HCT116 (cell line): ENCODE results near the gene BNIP5. TPM values are rescaled to one million over a fixed set of nuclear protein-coding genes. Genes with fewer than 3 reads are reported as not detected.

Experiments used
- ATAC-seq: fragments of 200-7000 bp; cut with Tn5 transposase; 2 replicates; pipeline ENCODE4 v1.9.1; 2020; ENCODE audit warnings: mild to moderate bottlenecking, moderate library complexity
- BruUV-seq: library from RNA; stranded (reverse); fragments of 400-500 nt; replicated peaks from 2 replicates; lab custom pipeline; 2021; lab: Mats Ljungman, UMichigan
- CTCF ChIA-PET: fragments of 300-600 bp; sonication (Branson Sonifier 250); formaldehyde crosslinking; loops from one replicate; lab custom pipeline; 2021; ENCODE audit warnings: antibody characterized with exemption; lab: Charles Lee
- POLR2A ChIA-PET: fragments of 300-600, 350-600 bp; sonication (Branson Sonifier 250); formaldehyde crosslinking; loops from one replicate; lab custom pipeline; 2021; ENCODE audit warnings: antibody characterized with exemption; lab: Charles Lee
- RAD21 ChIA-PET, 2 experiments: fragments of 300-600 bp; sonication (Branson Sonifier 250); formaldehyde crosslinking; loops; one replicate each; lab custom pipeline; 2023; ENCODE audit warnings: low total read pairs in 2 of 2; ENCODE audit not compliant: uncharacterized antibody in 2 of 2, unreplicated experiment in 2 of 2, low non-redundant PET in 1 of 2; lab: Charles Lee
- DNase-seq: peaks from one replicate; pipeline ENCODE4 v3.0.0-alpha.2; 2010; ENCODE audit warnings: low read depth, low spot score
- H2AFZ ChIP-seq: fragments of 200-600 bp; shearing (Covaris generic), sonication (generic); 2 replicates; pipeline ENCODE4 v1.6.1; 2017; ENCODE audit warnings: low read depth, mixed run types, mixed read lengths, antibody characterized with exemption, low read length; ENCODE audit not compliant: poor library complexity, severe bottlenecking
- H3K27ac ChIP-seq: 2 replicates; pipeline ENCODE4 v1.5.1; 2012; ENCODE audit warnings: low read depth, low read length
- H3K27me3 ChIP-seq: fragments of 200-600 bp; sonication (generic); 2 replicates; pipeline ENCODE4 v1.6.1; 2016; ENCODE audit warnings: mixed run types, low read length, mixed read lengths; ENCODE audit not compliant: insufficient read depth
- H3K36me3 ChIP-seq, 2 experiments: fragments of 200-500 bp in 1 of 2; fragments of 200-600 bp in 1 of 2; sonication (Bioruptor generic) in 1 of 2; sonication (generic) in 1 of 2; 2 replicates each; pipeline versions ENCODE4 v1.5.1 to v1.6.1; 2014 to 2016; ENCODE audit warnings: low read length in 2 of 2, inconsistent platforms in 1 of 2, mixed read lengths in 1 of 2, mixed run types in 1 of 2; ENCODE audit not compliant: insufficient read depth in 2 of 2, control insufficient read depth in 1 of 2
- H3K4me1 ChIP-seq, 2 experiments: fragments of 200-600 bp in 1 of 2; sonication (generic) in 1 of 2; 2 replicates each; pipeline versions ENCODE4 v1.5.1 to v1.6.1; 2012 to 2017; ENCODE audit warnings: low read length in 2 of 2, inconsistent platforms in 1 of 2, mild to moderate bottlenecking in 1 of 2, mixed read lengths in 1 of 2, mixed run types in 1 of 2, moderate library complexity in 1 of 2; ENCODE audit not compliant: insufficient read depth in 2 of 2, control insufficient read depth in 1 of 2
- H3K4me2 ChIP-seq: fragments of 200-600 bp; sonication (generic); 2 replicates; pipeline ENCODE4 v1.6.1; 2017; ENCODE audit warnings: mixed run types, low read length, mixed read lengths
- H3K4me3 ChIP-seq, 2 experiments: fragments of 200-600 bp in 1 of 2; sonication (generic) in 1 of 2; replicated peaks in 1 of 2; 2 replicates each; pipeline ENCODE4 v1.5.1; 2011 to 2016; ENCODE audit warnings: low read length in 2 of 2, control low read depth in 1 of 2, low read depth in 1 of 2, mild to moderate bottlenecking in 1 of 2, mixed read lengths in 1 of 2, mixed run types in 1 of 2
- H3K79me2 ChIP-seq: fragments of 200-600 bp; sonication (generic); 2 replicates; pipeline ENCODE4 v1.6.1; 2017; ENCODE audit warnings: mild to moderate bottlenecking, mixed run types, low read length, moderate library complexity, mixed read lengths; ENCODE audit not compliant: insufficient read depth
- H3K9ac ChIP-seq: fragments of 200-600 bp; sonication (generic); 2 replicates; pipeline ENCODE4 v1.6.1; 2016; ENCODE audit warnings: low read length, mixed read lengths
- H3K9me2 ChIP-seq: fragments of 200-600 bp; sonication (generic), shearing (Covaris generic); 2 replicates; pipeline ENCODE4 v1.6.1; 2017; ENCODE audit warnings: mixed run types, mild to moderate bottlenecking, moderate library complexity; ENCODE audit not compliant: insufficient read depth
- H3K9me3 ChIP-seq, 2 experiments: fragments of 200-500 bp in 1 of 2; fragments of 200-600 bp in 1 of 2; sonication (Bioruptor generic) in 1 of 2; sonication (generic) in 1 of 2; 2 replicates each; pipeline ENCODE4 v1.6.1; 2014 to 2017; ENCODE audit warnings: low read length in 2 of 2, mixed read lengths in 2 of 2, inconsistent platforms in 1 of 2, low read depth in 1 of 2, mild to moderate bottlenecking in 1 of 2, mixed run types in 1 of 2, moderate library complexity in 1 of 2; ENCODE audit not compliant: control insufficient read depth in 1 of 2, insufficient read depth in 1 of 2
- H4K20me1 ChIP-seq: fragments of 200-600 bp; sonication (generic), shearing (Covaris generic); 2 replicates; pipeline ENCODE4 v1.6.1; 2017; ENCODE audit warnings: mixed run types, mild to moderate bottlenecking, moderate library complexity; ENCODE audit not compliant: insufficient read depth
- ATF3 ChIP-seq: IDR thresholded peaks from 2 replicates; pipeline ENCODE4 v1.6.1; 2012
- ELF1 ChIP-seq: IDR thresholded peaks from 2 replicates; pipeline ENCODE4 v1.6.1; 2012; ENCODE audit warnings: low read depth, borderline replicate concordance
- JUND ChIP-seq: IDR thresholded peaks from 2 replicates; pipeline ENCODE4 v1.6.1; 2012
- POLR2A ChIP-seq: IDR thresholded peaks from 2 replicates; pipeline ENCODE4 v1.7.0; 2011; ENCODE audit warnings: borderline replicate concordance; ENCODE audit not compliant: insufficient read depth, insufficient read length; ENCODE audit errors: extremely low read depth
- POLR2AphosphoS5 ChIP-seq: IDR thresholded peaks from 2 replicates; pipeline ENCODE4 v1.6.1; 2011; ENCODE audit warnings: mild to moderate bottlenecking, low read depth, low read length, moderate library complexity
- SIN3A ChIP-seq: IDR thresholded peaks from 2 replicates; pipeline ENCODE4 v1.6.1; 2012; ENCODE audit warnings: low read depth
- SP1 ChIP-seq: IDR thresholded peaks from 2 replicates; pipeline ENCODE4 v1.6.1; 2012; ENCODE audit warnings: low read depth
- SRF ChIP-seq: IDR thresholded peaks from 2 replicates; pipeline ENCODE4 v1.6.1; 2012; ENCODE audit warnings: low read depth
- TCF7L2 ChIP-seq: IDR thresholded peaks from 2 replicates; pipeline ENCODE4 v1.7.0; 2011; ENCODE audit warnings: borderline replicate concordance, inconsistent platforms; ENCODE audit not compliant: insufficient read depth, insufficient read length; ENCODE audit errors: extremely low read depth
- ZFX ChIP-seq: fragments of 450-650 bp; IDR thresholded peaks from 2 replicates; pipeline ENCODE4 v1.6.1; 2017
- ZNF274 ChIP-seq: fragments of 200-500 bp; sonication (Bioruptor generic); IDR thresholded peaks from 2 replicates; pipeline ENCODE4 v1.6.1; 2014; ENCODE audit warnings: mild to moderate bottlenecking, low read depth, low read length, inconsistent platforms
- intact Hi-C: fragments of 100-400 bp; cut with micrococcal nuclease; formaldehyde crosslinking; loops from 2 replicates; pipeline ENCODE4 v1.10.0; 2022
- total RNA-seq: library from RNA; stranded (reverse); gene quantifications from one replicate; pipeline ENCODE4 v1.2.1, GENCODE V29; 2021; ENCODE audit not compliant: unreplicated experiment
- TF ChIP-seq, protein P1 (sequence below): IDR thresholded peaks from 2 replicates; pipeline ENCODE4 v1.6.1; 2011; ENCODE audit warnings: mild to moderate bottlenecking, low read length, moderate library complexity; ENCODE audit not compliant: insufficient replicate concordance; ENCODE audit errors: extremely low read depth

Gene BNIP5
- total RNA-seq, 1 experiment from 2014 or later, result not detected

- Histone ChIP-seq H3K79me2 (no peaks in the 10 kb centered on the region), H4K20me1 (no peaks in the 10 kb centered on the region), H3K9me3 (no peaks in the 10 kb centered on the region), H3K4me2 (no peak overlapping the region), H3K4me1 (peaks cover 0 to 8% of the 10 kb centered on the region in 2 experiments; a peak in 1 of 4 replicates), H3K4me3 (no peak overlapping the region), H2AFZ (no peak overlapping the region), H3K9ac (no peak overlapping the region), H3K9me2 (no peaks in the 10 kb centered on the region), H3K27me3 (peaks cover 7% of the 10 kb centered on the region; the same call in 1 of the 2 replicates), H3K36me3 (no peaks in the 10 kb centered on the region), H3K27ac (no peak overlapping the region)
- DNase-seq (no peak), ATAC-seq (no peak)
- ChIA-PET CTCF (no interaction called here), POLR2A (no interaction called here), RAD21 (no interaction called here)
- BruUV-seq, result no TSS peak
- intact Hi-C loops, result no loop called here
- no peak for TF ChIP-seq TCF7L2
These were observed 64.5 kb downstream of the BNIP5 start for GRCh38 chr6:36272234-36272633.

DNA sequence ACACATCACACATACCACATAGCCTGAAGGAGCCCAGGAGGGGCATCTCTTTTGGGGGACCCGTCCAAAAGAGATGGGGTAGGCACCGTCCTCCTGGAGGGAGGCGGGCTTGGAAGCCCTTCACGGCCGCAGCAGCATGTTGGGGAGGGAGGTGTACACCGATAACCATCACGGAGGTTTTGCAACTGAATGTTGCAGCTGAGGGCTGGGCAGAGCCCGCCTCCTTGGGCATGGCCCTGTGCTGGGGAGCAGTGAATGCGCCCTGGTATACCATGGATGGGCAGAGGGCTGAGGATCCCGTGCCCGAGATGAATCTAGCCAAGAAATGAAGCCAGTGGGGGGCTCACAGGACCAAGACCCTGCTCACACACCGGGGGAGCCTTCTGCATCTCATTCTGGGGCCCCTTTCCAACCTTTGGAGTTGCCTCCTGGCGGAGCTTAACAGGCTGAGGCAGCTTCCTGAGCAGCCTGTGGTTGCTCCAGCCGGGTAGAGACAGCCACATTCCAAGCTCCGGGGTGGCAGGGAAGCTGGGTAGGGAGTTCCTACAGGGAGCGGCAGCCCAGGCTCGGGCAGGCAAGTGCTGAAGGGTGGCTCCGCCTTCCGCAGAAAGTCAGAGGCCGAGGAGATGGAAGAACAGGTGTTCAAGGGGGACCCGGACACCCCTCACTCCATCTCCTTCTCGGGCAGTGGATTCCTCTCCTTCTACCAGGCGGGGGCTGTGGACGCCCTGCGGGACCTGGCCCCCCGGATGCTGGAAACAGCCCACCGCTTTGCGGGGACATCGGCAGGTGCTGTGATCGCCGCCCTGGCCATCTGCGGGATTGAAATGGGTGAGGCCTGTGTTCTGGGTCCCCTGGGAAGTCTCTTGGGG is 66.6 kb downstream of the BNIP5 start, which contains the start of gene PNPLA1:
Gene PNPLA1 (plus strand): TSS at position 227 of the 872 bp plus-strand sequence. CDS start 400 bp downstream, at position 627.
- no peak within 1 kb of the TSS for H3K4me3 ChIP-seq
- ChIA-PET POLR2A (no interaction called here), CTCF (no interaction called here), RAD21 (no interaction called here)
- no peak within 1 kb of the TSS for H3K4me2 ChIP-seq
- no peak within 1 kb of the TSS for H2AFZ ChIP-seq
- H3K9me2 ChIP-seq, result no peaks in the 10 kb centered on the region
- H3K4me1 ChIP-seq, result peaks cover 0 to 8% of the 10 kb centered on the region in 2 experiments; a peak in 1 of 4 replicates
- DNase-seq, result no peak
- no peaks in the 10 kb centered on the region for H3K79me2 ChIP-seq
- no peaks in the 10 kb centered on the region for H3K9me3 ChIP-seq
- H3K27me3 ChIP-seq, result peaks cover 7% of the 10 kb centered on the region; the same call in 1 of the 2 replicates
- H3K27ac ChIP-seq, result no peak within 1 kb of the TSS
- H3K9ac ChIP-seq, result no peak within 1 kb of the TSS
- TF ChIP-seq ZFX (no peak), ELF1 (no peak), TCF7L2 (no peak), ZNF274 (no peak), ATF3 (no peak), SRF (no peak), POLR2A (no peak), JUND (no peak), POLR2AphosphoS5 (no peak), SIN3A (no peak), SP1 (no peak)
- TF ChIP-seq, protein P1, sequence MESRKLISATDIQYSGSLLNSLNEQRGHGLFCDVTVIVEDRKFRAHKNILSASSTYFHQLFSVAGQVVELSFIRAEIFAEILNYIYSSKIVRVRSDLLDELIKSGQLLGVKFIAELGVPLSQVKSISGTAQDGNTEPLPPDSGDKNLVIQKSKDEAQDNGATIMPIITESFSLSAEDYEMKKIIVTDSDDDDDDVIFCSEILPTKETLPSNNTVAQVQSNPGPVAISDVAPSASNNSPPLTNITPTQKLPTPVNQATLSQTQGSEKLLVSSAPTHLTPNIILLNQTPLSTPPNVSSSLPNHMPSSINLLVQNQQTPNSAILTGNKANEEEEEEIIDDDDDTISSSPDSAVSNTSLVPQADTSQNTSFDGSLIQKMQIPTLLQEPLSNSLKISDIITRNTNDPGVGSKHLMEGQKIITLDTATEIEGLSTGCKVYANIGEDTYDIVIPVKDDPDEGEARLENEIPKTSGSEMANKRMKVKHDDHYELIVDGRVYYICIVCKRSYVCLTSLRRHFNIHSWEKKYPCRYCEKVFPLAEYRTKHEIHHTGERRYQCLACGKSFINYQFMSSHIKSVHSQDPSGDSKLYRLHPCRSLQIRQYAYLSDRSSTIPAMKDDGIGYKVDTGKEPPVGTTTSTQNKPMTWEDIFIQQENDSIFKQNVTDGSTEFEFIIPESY, result no peak
- H4K20me1 ChIP-seq, result no peaks in the 10 kb centered on the region
- H3K36me3 ChIP-seq, result no peaks in the 10 kb centered on the region
- no TSS peak for BruUV-seq
- 0 out of 2 replicates have a peak, but pooled peaks have one; percentile 25 for ATAC-seq
- intact Hi-C loops, result no loop called here
